Gastroesophageal sphincter (tissue), 4 donors: ENCODE measurements around the gene PEX26. TPM values are rescaled to one million over a fixed set of nuclear protein-coding genes. Genes with fewer than 3 reads are reported as not detected.
"Not testable (repeated sequence)": the region's sequence is repeated elsewhere in the genome, so short reads cannot be mapped to it uniquely, and the experiment has no call there.

Experiments
- ATAC-seq: fragments of 150-250 bp; one replicate; pipeline ENCODE4 v1.9.1; 2016; ENCODE audit warnings: mild to moderate bottlenecking, moderate library complexity
- H3K27ac ChIP-seq, 4 donors: fragments of 200-600 bp; sonication (generic) in 3 of 4; 1 replicate in 3 of 4; 2 replicates in 1 of 4; pipeline ENCODE4 v1.5.1; 2016 to 2019
- H3K27me3 ChIP-seq: fragments of 200-600 bp; sonication (generic); one replicate; pipeline ENCODE4 v1.5.1; 2019
- H3K36me3 ChIP-seq, 2 donors: fragments of 200-600 bp; sonication (generic); one replicate each; pipeline ENCODE4 v1.5.1; 2019; ENCODE audit warnings: control low read depth in 1 of 2
- H3K4me1 ChIP-seq, 3 donors: fragments of 200-600 bp; sonication (generic); 1 replicate in 2 of 3; 2 replicates in 1 of 3; pipeline ENCODE4 v1.5.1; 2016 to 2019; ENCODE audit warnings: control low read depth in 2 of 3
- H3K4me3 ChIP-seq, 2 donors: fragments of 200-600 bp; sonication (generic); one replicate each; pipeline ENCODE4 v1.5.1; 2019; ENCODE audit warnings: mild to moderate bottlenecking in 1 of 2, moderate library complexity in 1 of 2
- H3K9me3 ChIP-seq, 3 donors: fragments of 200-600 bp; sonication (generic); one replicate each; pipeline ENCODE4 v1.5.1; 2017 to 2019; ENCODE audit warnings: control low read depth in 2 of 3
- CTCF ChIP-seq, 4 experiments: fragments of 200-600 bp in 2 of 4; fragments of 450-650 bp in 2 of 4; sonication (generic) in 1 of 4; IDR thresholded peaks; one replicate each; pipeline ENCODE4 v1.5.1; 2017 to 2019; ENCODE audit warnings: antibody characterized with exemption in 4 of 4, mild to moderate bottlenecking in 2 of 4, moderate library complexity in 2 of 4
- EP300 ChIP-seq: sonication (generic); formaldehyde crosslinking; IDR thresholded peaks from one replicate; pipeline ENCODE4 v1.6.1; 2017; ENCODE audit warnings: antibody characterized with exemption, mild to moderate bottlenecking
- POLR2A ChIP-seq, 2 donors: fragments of 450-650 bp; IDR thresholded peaks; one replicate each; pipeline ENCODE4 v1.6.1; 2017; ENCODE audit warnings: antibody characterized with exemption in 2 of 2, mild to moderate bottlenecking in 2 of 2, moderate library complexity in 1 of 2
- POLR2AphosphoS5 ChIP-seq: sonication (generic); formaldehyde crosslinking; IDR thresholded peaks from one replicate; pipeline ENCODE4 v1.6.1; 2017; ENCODE audit warnings: antibody characterized with exemption
- WGBS, 2 donors: methylation state at CpG; one replicate each; pipeline ENCODE4 v1.1.5; 2018; ENCODE audit warnings: low coverage in 1 of 2; 5-methylcytosine and 5-hydroxymethylcytosine counted together
- total RNA-seq, 4 donors: library from RNA; depleted of rRNA; stranded (reverse); fragments of >200 nt; gene quantifications; one replicate each; pipeline ENCODE4 v1.1.0, GENCODE V29; 2016

Gene PEX26
- total RNA-seq, 4 donors from 2014 or later = 19.5 to 34.9 (median 27.4) TPM

GRCh38 chr22:18032455-18033101 is 45.2 kb upstream of the PEX26 start:
- Histone ChIP-seq H3K4me1 (peaks cover 9 to 33% (median 13%) of the 10 kb centered on the region in 3 donors), H3K4me3 (no peak overlapping the region), H3K9me3 (no peaks in the 10 kb centered on the region), H3K36me3 (no peaks in the 10 kb centered on the region), H3K27me3 (no peaks in the 10 kb centered on the region), H3K27ac (peak overlapping the region in 3 of 4 donors; percentile 61 to 82 (median 80))
- TF ChIP-seq POLR2A (IDR thresholded peaks at IDR 0.05) (no peak), POLR2AphosphoS5 (peak; percentile 88)
- peak; percentile 32 for ATAC-seq
- WGBS, 2 donors = 39 to 40% methylated on average over 4 to 5 of the region's 6 CpGs

DNA sequence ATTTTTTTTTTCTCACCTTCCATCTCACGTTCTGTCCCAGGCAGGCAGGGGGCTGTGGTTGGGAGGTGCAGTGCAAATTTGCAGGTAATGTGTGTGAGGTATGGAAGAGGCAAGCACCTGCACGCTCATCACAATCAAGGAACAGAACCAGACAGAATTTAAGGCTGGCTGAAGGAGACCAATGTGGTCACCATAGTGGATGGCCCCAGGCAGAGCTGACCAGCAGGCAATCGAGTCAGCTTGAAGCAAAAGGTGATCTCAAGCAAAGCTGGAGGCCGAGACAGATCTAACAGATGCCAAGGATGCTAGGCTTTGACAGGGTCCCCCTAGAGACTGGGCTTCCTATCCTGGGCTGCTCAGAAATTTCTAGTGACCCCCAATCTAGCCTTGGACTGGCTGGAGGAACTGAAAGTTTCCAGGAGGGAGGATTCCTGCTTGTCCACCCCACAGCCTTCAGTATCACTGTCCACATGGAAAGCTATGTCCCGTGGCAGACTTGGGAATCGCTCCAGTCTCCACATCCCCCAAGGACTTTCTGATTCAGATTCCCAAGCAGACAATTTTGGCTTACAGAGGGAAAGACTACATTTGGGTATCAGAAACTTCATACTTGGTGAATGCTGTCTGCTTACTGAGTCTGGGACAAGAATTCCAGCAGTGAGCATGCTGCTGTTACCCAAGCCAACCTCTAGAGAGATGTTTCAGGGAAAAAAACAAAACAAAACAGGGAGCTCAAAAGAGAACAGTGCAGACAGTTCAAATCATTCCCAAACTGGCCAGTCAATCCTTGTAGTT is 44.4 kb upstream of the PEX26 start:
- H3K4me1 ChIP-seq = peaks cover 9 to 33% (median 13%) of the 10 kb centered on the region in 3 donors
- H3K27me3 ChIP-seq = no peaks in the 10 kb centered on the region
- 71 to 85% methylated on average over 4 to 5 of the region's 6 CpGs for WGBS, 2 donors
- TF ChIP-seq CTCF (IDR thresholded peaks at IDR 0.05) (peak in 2 of 4 experiments; percentile 16 to 39), EP300 (no peak)
- no peaks in the 10 kb centered on the region for H3K9me3 ChIP-seq
- no peak overlapping the region for H3K4me3 ChIP-seq
- ATAC-seq = peak; percentile 50
- no peaks in the 10 kb centered on the region for H3K36me3 ChIP-seq
- H3K27ac ChIP-seq = peak overlapping the region; percentile 25 to 82 (median 68)

- Histone ChIP-seq H3K9me3 (no peaks in the 10 kb centered on the region), H3K4me1 (peaks cover 9 to 33% (median 13%) of the 10 kb centered on the region in 3 donors), H3K27ac (peak overlapping the region; percentile 25 to 82 (median 68)), H3K27me3 (no peaks in the 10 kb centered on the region), H3K4me3 (no peak overlapping the region), H3K36me3 (no peaks in the 10 kb centered on the region)
- ATAC-seq = no peak
- TF ChIP-seq POLR2A (IDR thresholded peaks at IDR 0.05) = no peak
- no peak for TF ChIP-seq POLR2AphosphoS5
- no peak for TF ChIP-seq EP300
- TF ChIP-seq CTCF (IDR thresholded peaks at IDR 0.05) = no peak
- 92% methylated on average over 3 of the region's 3 CpGs; no CpG with 5 or more reads in 1 of the 2 donors for WGBS, 2 donors
Observed at GRCh38 chr22:18034076-18034475, 43.7 kb upstream of the PEX26 start.

DNA sequence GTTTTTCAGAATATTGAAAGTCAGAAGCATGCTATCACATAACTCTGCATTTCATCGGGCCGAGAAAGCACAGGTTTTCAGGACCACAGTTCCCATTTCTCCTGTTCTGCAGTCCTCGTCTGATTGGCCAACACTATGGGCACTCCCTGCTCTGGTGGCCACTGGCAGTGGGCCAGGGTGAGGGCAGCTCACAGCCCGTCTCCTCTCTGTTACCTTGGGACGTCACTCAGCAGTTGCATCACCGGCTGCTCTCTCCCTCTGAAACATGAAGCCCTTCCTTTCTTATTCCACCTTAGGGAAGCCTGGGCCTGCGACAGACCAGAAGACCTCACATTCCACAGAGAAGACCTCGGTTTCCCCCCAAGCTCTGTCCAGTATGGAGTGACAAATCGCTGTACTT is 42.0 kb upstream of the PEX26 start:
- no peak for TF ChIP-seq CTCF (IDR thresholded peaks at IDR 0.05)
- TF ChIP-seq POLR2A (IDR thresholded peaks at IDR 0.05) = no peak
- no peak for TF ChIP-seq EP300
- TF ChIP-seq POLR2AphosphoS5 = no peak
- no peaks in the 10 kb centered on the region for H3K27me3 ChIP-seq
- no peaks in the 10 kb centered on the region for H3K36me3 ChIP-seq
- H3K9me3 ChIP-seq = no peaks in the 10 kb centered on the region
- no peak for ATAC-seq
- peaks cover 9 to 33% (median 13%) of the 10 kb centered on the region in 3 donors for H3K4me1 ChIP-seq
- no peak overlapping the region for H3K4me3 ChIP-seq
- H3K27ac ChIP-seq = no peak overlapping the region
- WGBS, 2 donors = 63 to 80% methylated on average over 2 to 7 of the region's 9 CpGs

GRCh38 chr22:18040898-18041297 is 36.9 kb upstream of the PEX26 start:
- H3K4me3 ChIP-seq, H3K27ac ChIP-seq, H3K9me3 ChIP-seq, H3K27me3 ChIP-seq, ATAC-seq, H3K36me3 ChIP-seq: not testable (repeated sequence)
- peaks cover 0 to 22% (median 8%) of the 10 kb centered on the region in 3 donors for H3K4me1 ChIP-seq
- 100% methylated on average over 4 of the region's 6 CpGs; no CpG with 5 or more reads in 1 of the 2 donors for WGBS, 2 donors

DNA sequence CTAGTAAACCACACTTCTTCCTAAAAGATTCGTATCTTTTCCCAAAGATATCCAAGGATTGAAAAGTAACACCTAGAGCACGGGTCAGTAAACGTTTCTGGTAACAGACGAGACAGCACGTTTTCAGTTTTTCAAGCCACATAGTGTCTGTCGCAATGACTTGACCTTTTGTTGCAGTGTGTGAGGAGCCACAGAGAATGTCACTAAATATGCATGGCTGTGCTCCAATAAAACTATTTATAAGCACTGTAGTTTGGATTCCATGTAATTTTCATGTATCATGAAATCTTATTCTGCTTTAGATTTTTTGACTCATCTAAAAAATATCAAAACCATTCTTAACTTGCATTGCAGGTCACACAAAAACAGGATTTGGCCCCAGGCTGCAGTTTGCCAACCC is 35.1 kb upstream of the PEX26 start:
- WGBS, 2 donors = 63 to 85% methylated on average over 6 of the region's 6 CpGs
- ATAC-seq = no peak
- no peaks in the 10 kb centered on the region for H3K27me3 ChIP-seq
- peaks cover 0 to 22% (median 8%) of the 10 kb centered on the region in 3 donors for H3K4me1 ChIP-seq
- TF ChIP-seq EP300 = no peak
- no peak for TF ChIP-seq CTCF (IDR thresholded peaks at IDR 0.05)
- no peak for TF ChIP-seq POLR2A (IDR thresholded peaks at IDR 0.05)
- TF ChIP-seq POLR2AphosphoS5 = peak; percentile 61
- no peaks in the 10 kb centered on the region for H3K9me3 ChIP-seq
- H3K4me3 ChIP-seq = no peak overlapping the region
- no peaks in the 10 kb centered on the region for H3K36me3 ChIP-seq
- no peak overlapping the region for H3K27ac ChIP-seq
